Daoy (cell line): ENCODE measurements around the gene USP24. TPM values are rescaled to one million over a fixed set of nuclear protein-coding genes. Genes with fewer than 3 reads are reported as not detected.
"Not testable (repeated sequence)": the region's sequence is repeated elsewhere in the genome, so short reads cannot be mapped to it uniquely, and the experiment has no call there.

ENCODE experiments used
- DNase-seq: peaks from one replicate; pipeline ENCODE4 v3.0.0-alpha.2; 2015; ENCODE audit warnings: low read depth
- total RNA-seq: library from RNA; depleted of rRNA; stranded (reverse); fragments of >200 nt; shearing (Covaris generic); gene quantifications from 2 replicates; pipeline ENCODE4 v1.2.3, GENCODE V29; 2014; rRNA removed

USP24 gene
- total RNA-seq, 1 experiment from 2014 or later, result 19.7 TPM

DNA sequence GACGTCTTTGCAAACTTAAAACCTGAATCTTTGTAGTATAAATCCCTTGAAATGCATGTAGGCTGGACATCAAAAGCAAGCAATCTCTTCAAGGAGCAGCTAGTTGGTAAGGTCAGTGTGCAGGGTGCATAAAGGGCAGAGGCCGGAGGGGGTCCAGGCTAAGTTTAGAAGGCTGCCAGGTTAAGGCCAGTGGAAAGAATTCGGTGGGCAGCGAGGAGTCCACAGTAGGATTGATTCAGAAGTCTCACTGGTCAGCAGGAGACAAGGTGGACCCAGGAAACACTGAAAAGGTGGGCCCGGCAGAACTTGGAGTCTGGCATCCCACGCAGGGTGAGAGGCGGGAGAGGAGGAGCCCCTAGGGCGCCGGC lies 176.2 kb downstream of the USP24 start:
- no peak for DNase-seq

GRCh38 chr1:55038552-55038838 lies 176.7 kb downstream of the USP24 start:
- DNase-seq, result no peak

- no peak for DNase-seq
Observed at GRCh38 chr1:55037733-55038551, 177.2 kb downstream of the USP24 start.

DNA sequence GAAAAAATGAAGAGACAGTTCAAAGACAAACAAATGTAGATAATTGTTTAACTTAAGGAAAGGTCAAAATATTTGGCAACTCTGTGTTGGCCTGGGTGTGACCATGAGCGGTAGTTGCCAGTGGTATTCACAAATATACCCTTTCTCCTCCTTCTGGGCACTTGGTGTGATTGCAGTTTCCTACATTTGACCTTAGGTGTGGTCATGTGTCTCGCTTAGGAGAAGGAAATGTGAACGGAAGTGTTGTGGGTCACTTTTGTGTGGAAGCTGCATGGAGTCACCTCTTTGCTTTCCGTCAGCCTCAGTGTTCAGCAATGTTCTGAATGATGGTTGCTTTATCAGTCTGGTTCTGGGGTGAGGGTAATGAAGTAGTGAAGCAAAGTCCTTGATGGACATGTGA lies 179.3 kb downstream of the USP24 start:
- no peak for DNase-seq

- no peak for DNase-seq
Observed at GRCh38 chr1:55034476-55035133, 180.6 kb downstream of the USP24 start.

- DNase-seq, result no peak
Observed at GRCh38 chr1:55033265-55033614, 181.9 kb downstream of the USP24 start.

GRCh38 chr1:55031098-55031497 lies 184.1 kb downstream of the USP24 start:
- DNase-seq, result not testable (repeated sequence)

- DNase-seq, result not testable (repeated sequence)
Observed at GRCh38 chr1:55026682-55027081, 188.5 kb downstream of the USP24 start.

DNA sequence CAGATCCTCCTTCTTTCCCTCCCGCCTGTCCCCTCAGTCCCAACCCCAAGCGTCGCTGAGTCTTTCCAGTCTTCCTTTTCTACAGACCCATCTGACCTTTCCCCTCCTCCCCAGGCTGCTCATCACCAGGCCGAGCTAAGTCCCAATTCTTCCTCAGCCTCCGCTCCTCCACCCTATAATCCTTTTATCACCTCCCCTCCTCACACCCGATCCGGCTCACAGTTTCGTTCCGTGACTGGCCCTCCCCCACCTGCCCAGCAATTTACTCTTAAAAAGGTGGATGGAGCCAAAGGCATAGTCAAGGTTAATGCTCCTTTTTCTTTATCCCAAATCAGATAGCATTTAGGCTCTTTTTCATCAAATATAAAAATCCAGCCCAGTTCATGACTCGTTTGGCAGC lies 191.0 kb downstream of the USP24 start:
- not testable (repeated sequence) for DNase-seq

- peak; percentile 95 for DNase-seq
Observed at GRCh38 chr1:55021942-55022546, 193.1 kb downstream of the USP24 start.

- no peak for DNase-seq
Observed at GRCh38 chr1:55018395-55018794, 196.8 kb downstream of the USP24 start.

Other genes with a start within 250 kb of the USP24 start
- not detected in 2 replicates for gene TMEM61, start 234.7 kb downstream of the USP24 start, total RNA-seq
- gene BSND, start 216.4 kb downstream of the USP24 start, total RNA-seq, result not detected in 2 replicates
- gene PCSK9, start 175.8 kb downstream of the USP24 start, total RNA-seq, result 0.03 and 0.29 TPM in 2 replicates